ENCODE results near the gene DEAF1. TPM values are rescaled to one million over a fixed set of nuclear protein-coding genes. Genes with fewer than 3 reads are reported as not detected.

The DEAF1 gene
- total RNA-seq, 2 donors from 2014 or later: 15.8 to 28.0 TPM

- Histone ChIP-seq H3K36me3 (replicated peaks in 1 of 2; ENCODE audit: insufficient read depth in 1 of 2, low read depth in 2 of 2) (no peaks in the 10 kb centered on the region), H3K4me3 (no peak overlapping the region), H3K9me3 (no peaks in the 10 kb centered on the region), H3K27ac (no peak overlapping the region), H3K4me1 (peaks cover 32% of the 10 kb centered on the region), H3K27me3 (no peaks in the 10 kb centered on the region)
- no peak for TF ChIP-seq POLR2A (IDR thresholded peaks at IDR 0.05)
- intact Hi-C loops (cut with DNase I): no loop called here
- 94 to 98% methylated on average over 6 of the region's 6 CpGs for WGBS, 2 donors
- DNase-seq (no peak), ATAC-seq (no peak)
Measured at GRCh38 chr11:714436-714835, 19.4 kb upstream of the DEAF1 start.

- no peak for TF ChIP-seq POLR2A (IDR thresholded peaks at IDR 0.05)
- TF ChIP-seq, protein P1, sequence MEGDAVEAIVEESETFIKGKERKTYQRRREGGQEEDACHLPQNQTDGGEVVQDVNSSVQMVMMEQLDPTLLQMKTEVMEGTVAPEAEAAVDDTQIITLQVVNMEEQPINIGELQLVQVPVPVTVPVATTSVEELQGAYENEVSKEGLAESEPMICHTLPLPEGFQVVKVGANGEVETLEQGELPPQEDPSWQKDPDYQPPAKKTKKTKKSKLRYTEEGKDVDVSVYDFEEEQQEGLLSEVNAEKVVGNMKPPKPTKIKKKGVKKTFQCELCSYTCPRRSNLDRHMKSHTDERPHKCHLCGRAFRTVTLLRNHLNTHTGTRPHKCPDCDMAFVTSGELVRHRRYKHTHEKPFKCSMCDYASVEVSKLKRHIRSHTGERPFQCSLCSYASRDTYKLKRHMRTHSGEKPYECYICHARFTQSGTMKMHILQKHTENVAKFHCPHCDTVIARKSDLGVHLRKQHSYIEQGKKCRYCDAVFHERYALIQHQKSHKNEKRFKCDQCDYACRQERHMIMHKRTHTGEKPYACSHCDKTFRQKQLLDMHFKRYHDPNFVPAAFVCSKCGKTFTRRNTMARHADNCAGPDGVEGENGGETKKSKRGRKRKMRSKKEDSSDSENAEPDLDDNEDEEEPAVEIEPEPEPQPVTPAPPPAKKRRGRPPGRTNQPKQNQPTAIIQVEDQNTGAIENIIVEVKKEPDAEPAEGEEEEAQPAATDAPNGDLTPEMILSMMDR (IDR thresholded peaks at IDR 0.05): no peak
- ATAC-seq (no peak), DNase-seq (peak in 1 of 4 donors; percentile 39)
- peaks cover 76% of the 10 kb centered on the region for H3K4me1 ChIP-seq
- no peak overlapping the region for H3K4me3 ChIP-seq
- 70 to 82% methylated on average over 4 to 26 of the region's 27 CpGs for WGBS, 2 donors
- H3K27me3 ChIP-seq: no peaks in the 10 kb centered on the region
- H3K9me3 ChIP-seq: no peaks in the 10 kb centered on the region
- intact Hi-C loops (cut with DNase I): no loop called here
- H3K36me3 ChIP-seq (replicated peaks in 1 of 2; ENCODE audit: insufficient read depth in 1 of 2, low read depth in 2 of 2): no peaks in the 10 kb centered on the region
- peak overlapping the region; percentile 39 to 74 (median 71) for H3K27ac ChIP-seq
Measured at GRCh38 chr11:709109-709997, 14.3 kb upstream of the DEAF1 start.

DNA sequence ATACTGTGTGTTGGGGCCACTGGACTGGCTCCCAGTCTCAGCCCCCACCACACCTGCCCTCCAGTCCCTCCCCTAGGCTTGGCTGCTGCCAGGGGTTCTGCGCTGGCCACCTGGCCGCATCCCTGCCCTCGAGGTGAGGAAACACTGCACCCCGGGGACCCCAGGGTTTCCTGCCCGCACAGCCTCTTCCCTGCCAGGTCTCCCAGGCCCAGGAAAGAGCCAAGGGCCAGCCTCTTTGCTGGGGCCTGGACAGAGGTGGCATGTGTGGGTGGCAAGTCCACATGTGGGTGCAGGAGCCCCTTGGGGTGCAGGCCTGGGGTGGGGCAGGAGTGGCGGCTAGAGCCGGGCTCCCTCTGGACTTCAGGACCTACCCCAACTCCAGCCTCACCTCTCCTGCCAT is 13.5 kb upstream of the DEAF1 start:
- DNase-seq: no peak
- Histone ChIP-seq H3K27me3 (no peaks in the 10 kb centered on the region), H3K9me3 (no peaks in the 10 kb centered on the region), H3K4me1 (peaks cover 85% of the 10 kb centered on the region), H3K4me3 (no peak overlapping the region), H3K36me3 (replicated peaks in 1 of 2; ENCODE audit: insufficient read depth in 1 of 2, low read depth in 2 of 2) (no peaks in the 10 kb centered on the region), H3K27ac (peak overlapping the region; percentile 74 to 94 (median 88))
- intact Hi-C loops (cut with DNase I): no loop called here
- 70 to 80% methylated on average over 3 to 7 of the region's 7 CpGs for WGBS, 2 donors
- TF ChIP-seq, protein P1 (IDR thresholded peaks at IDR 0.05): no peak
- TF ChIP-seq POLR2A (IDR thresholded peaks at IDR 0.05): no peak
- ATAC-seq: no peak

GRCh38 chr11:707817-708420 is 12.9 kb upstream of the DEAF1 start:
- H3K27ac ChIP-seq: peak overlapping the region; percentile 74 to 94 (median 88)
- TF ChIP-seq POLR2A (IDR thresholded peaks at IDR 0.05): peak in 1 of 3 donors; percentile 19
- TF ChIP-seq, protein P1 (IDR thresholded peaks at IDR 0.05): no peak
- peak; percentile 22 for ATAC-seq
- no peaks in the 10 kb centered on the region for H3K9me3 ChIP-seq
- intact Hi-C loops (cut with DNase I): no loop called here
- no peaks in the 10 kb centered on the region for H3K27me3 ChIP-seq
- H3K4me1 ChIP-seq: peaks cover 85% of the 10 kb centered on the region
- DNase-seq: peak; percentile 52 to 76 (median 66)
- no peak overlapping the region for H3K4me3 ChIP-seq
- no peaks in the 10 kb centered on the region for H3K36me3 ChIP-seq (replicated peaks in 1 of 2; ENCODE audit: insufficient read depth in 1 of 2, low read depth in 2 of 2)
- 35% methylated on average over 14 of the region's 16 CpGs; no CpG with 5 or more reads in 1 of the 2 donors for WGBS, 2 donors

All from body of pancreas (tissue), 4 donors.